Cerebellar cortex (tissue), 1 donor: Measurements from ENCODE around the gene TMPRSS12.
"Not testable (repeated sequence)": the region's sequence is repeated elsewhere in the genome, so short reads cannot be mapped to it uniquely, and the experiment has no call there.

Experiments
- DNase-seq: peaks from one replicate; pipeline ENCODE4 v3.0.0-alpha.2; 2015; ENCODE audit warnings: low spot score

The TMPRSS12 gene

GRCh38 chr12:50842637-50843493 is at the start of gene TMPRSS12:
TMPRSS12 (plus strand) TSS chr12:50842926; CDS start chr12:50842965, 39 bp downstream.
- DNase-seq = no peak

GRCh38 chr12:50799908-50800307 is 42.8 kb upstream of the TMPRSS12 start:
- no peak for DNase-seq

GRCh38 chr12:50803230-50803875 is 39.4 kb upstream of the TMPRSS12 start:
- no peak for DNase-seq

- peak; percentile 88 for DNase-seq
Observed at GRCh38 chr12:50806176-50806575, 36.5 kb upstream of the TMPRSS12 start.

GRCh38 chr12:50809131-50809530 is 33.6 kb upstream of the TMPRSS12 start:
- DNase-seq = not testable (repeated sequence)

- not testable (repeated sequence) for DNase-seq
Observed at GRCh38 chr12:50814921-50815320, 27.8 kb upstream of the TMPRSS12 start.

- DNase-seq = no peak
Observed at GRCh38 chr12:50820177-50820576, 22.5 kb upstream of the TMPRSS12 start.

GRCh38 chr12:50822082-50822481 is 20.6 kb upstream of the TMPRSS12 start:
- no peak for DNase-seq

GRCh38 chr12:50823724-50824123 is 19.0 kb upstream of the TMPRSS12 start:
- not testable (repeated sequence) for DNase-seq

GRCh38 chr12:50824914-50825313 is 17.8 kb upstream of the TMPRSS12 start:
- no peak for DNase-seq

GRCh38 chr12:50825372-50825838 is 17.3 kb upstream of the TMPRSS12 start:
- peak; percentile 77 for DNase-seq

GRCh38 chr12:50828121-50828520 is 14.6 kb upstream of the TMPRSS12 start:
- DNase-seq = no peak

- no peak for DNase-seq
Observed at GRCh38 chr12:50828886-50829285, 13.8 kb upstream of the TMPRSS12 start.

- not testable (repeated sequence) for DNase-seq
Observed at GRCh38 chr12:50833801-50834200, 8.9 kb upstream of the TMPRSS12 start.

GRCh38 chr12:50839042-50839441 is 3.7 kb upstream of the TMPRSS12 start:
- no peak for DNase-seq

- no peak for DNase-seq
Observed at GRCh38 chr12:50840809-50841487, 1.8 kb upstream of the TMPRSS12 start.

GRCh38 chr12:50841716-50842531 is 802 bp upstream of the TMPRSS12 start:
- no peak for DNase-seq

GRCh38 chr12:50845021-50845647 is 2.4 kb downstream of the TMPRSS12 start:
- DNase-seq = no peak

GRCh38 chr12:50848963-50849362 is 6.2 kb downstream of the TMPRSS12 start:
- DNase-seq = no peak

- DNase-seq = not testable (repeated sequence)
Observed at GRCh38 chr12:50855218-50855617, 12.5 kb downstream of the TMPRSS12 start.

- DNase-seq = not testable (repeated sequence)
Observed at GRCh38 chr12:50855679-50856078, 13.0 kb downstream of the TMPRSS12 start.
